ENCODE results near the gene SIK2. TPM values are rescaled to one million over a fixed set of nuclear protein-coding genes. Genes with fewer than 3 reads are reported as not detected.

SIK2 gene
- total RNA-seq, 1 donor from 2014 or later, result 21.8 TPM

DNA sequence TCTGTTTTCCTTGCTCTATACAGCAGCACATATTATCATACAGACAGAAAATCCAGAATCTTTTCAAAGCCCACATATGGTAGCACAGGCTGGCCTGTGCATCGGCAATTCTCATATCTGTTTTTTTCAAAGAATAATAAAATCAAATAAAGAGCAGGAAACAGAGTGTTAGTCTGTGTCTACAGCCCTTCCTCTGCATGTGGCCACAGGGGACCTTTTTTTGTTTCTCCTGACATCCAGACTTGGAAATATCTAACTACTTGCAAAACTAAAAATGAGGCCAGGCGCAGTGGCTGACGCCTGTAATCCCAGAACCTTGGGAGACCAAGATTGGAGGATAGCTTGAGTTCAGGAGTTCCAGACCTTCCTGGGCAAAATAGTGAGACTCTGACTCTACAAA is 41.4 kb upstream of the SIK2 start:
- no peak overlapping the region for H3K4me3 Mint-ChIP-seq
- no peak overlapping the region for H3K27ac Mint-ChIP-seq (ENCODE audit: unreplicated experiment)
- DNase-seq (ENCODE audit: low read depth, low spot score), result no peak
- H3K4me1 Mint-ChIP-seq, result peaks cover 3% of the 10 kb centered on the region
- H3K27me3 Mint-ChIP-seq (ENCODE audit: low read depth), result no peaks in the 10 kb centered on the region
- TF ChIP-seq, protein P1, sequence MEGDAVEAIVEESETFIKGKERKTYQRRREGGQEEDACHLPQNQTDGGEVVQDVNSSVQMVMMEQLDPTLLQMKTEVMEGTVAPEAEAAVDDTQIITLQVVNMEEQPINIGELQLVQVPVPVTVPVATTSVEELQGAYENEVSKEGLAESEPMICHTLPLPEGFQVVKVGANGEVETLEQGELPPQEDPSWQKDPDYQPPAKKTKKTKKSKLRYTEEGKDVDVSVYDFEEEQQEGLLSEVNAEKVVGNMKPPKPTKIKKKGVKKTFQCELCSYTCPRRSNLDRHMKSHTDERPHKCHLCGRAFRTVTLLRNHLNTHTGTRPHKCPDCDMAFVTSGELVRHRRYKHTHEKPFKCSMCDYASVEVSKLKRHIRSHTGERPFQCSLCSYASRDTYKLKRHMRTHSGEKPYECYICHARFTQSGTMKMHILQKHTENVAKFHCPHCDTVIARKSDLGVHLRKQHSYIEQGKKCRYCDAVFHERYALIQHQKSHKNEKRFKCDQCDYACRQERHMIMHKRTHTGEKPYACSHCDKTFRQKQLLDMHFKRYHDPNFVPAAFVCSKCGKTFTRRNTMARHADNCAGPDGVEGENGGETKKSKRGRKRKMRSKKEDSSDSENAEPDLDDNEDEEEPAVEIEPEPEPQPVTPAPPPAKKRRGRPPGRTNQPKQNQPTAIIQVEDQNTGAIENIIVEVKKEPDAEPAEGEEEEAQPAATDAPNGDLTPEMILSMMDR (conservative IDR thresholded peaks at IDR 0.05), result no peak
- H3K9me3 Mint-ChIP-seq, result no peaks in the 10 kb centered on the region
- peaks cover 5% of the 10 kb centered on the region for H3K36me3 Mint-ChIP-seq (ENCODE audit: low read depth)

DNA sequence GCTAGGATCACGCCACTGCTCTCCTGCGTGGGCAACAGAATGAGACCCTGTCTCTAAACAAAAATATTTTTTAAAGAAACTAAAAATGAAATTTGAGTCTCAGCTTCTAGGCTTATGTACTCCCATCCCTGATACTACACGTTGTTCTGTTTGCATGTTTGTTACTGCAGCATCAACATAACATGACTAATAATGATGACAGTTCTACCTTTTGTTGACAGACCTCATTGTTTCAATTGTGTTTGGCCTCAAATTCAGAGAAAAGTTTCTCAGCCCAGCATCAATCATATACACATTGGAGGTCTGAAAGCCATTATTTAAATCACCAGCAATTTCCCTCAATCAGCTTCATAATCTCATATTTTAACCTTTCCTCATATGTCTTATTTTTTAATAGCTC is 40.9 kb upstream of the SIK2 start:
- no peak for DNase-seq (ENCODE audit: low read depth, low spot score)
- H3K27ac Mint-ChIP-seq (ENCODE audit: unreplicated experiment), result no peak overlapping the region
- peaks cover 5% of the 10 kb centered on the region for H3K36me3 Mint-ChIP-seq (ENCODE audit: low read depth)
- no peak overlapping the region for H3K4me3 Mint-ChIP-seq
- TF ChIP-seq, protein P1 (conservative IDR thresholded peaks at IDR 0.05), result no peak
- H3K9me3 Mint-ChIP-seq, result no peaks in the 10 kb centered on the region
- H3K27me3 Mint-ChIP-seq (ENCODE audit: low read depth), result no peaks in the 10 kb centered on the region
- H3K4me1 Mint-ChIP-seq, result peaks cover 3% of the 10 kb centered on the region

DNA sequence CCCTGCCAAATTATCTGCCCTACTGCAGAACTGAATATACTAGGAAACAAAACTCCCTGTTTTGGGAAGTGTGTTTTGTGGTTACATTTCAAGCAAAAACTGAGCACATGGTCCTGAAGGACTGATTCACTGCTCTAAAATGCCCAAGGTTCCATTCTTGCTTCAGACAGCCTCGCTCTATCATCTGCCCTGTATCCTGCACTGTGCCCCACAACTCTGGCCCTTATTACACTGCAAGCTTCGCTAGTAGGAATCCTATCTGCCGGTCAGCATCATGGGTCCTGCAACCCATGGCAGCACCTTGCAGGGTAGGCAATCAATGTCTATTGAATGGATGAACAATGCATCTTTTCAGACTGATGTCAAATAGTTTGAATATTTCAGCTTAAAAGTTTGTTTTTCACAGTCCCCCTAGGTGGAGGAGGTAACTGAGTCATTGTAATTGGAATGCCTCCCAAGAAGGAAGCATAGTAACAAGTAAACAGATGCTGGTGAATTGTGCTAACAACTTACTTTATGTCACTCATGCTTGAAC is 40.4 kb upstream of the SIK2 start:
- no peaks in the 10 kb centered on the region for H3K9me3 Mint-ChIP-seq
- H3K27me3 Mint-ChIP-seq (ENCODE audit: low read depth), result no peaks in the 10 kb centered on the region
- peaks cover 3% of the 10 kb centered on the region for H3K36me3 Mint-ChIP-seq (ENCODE audit: low read depth)
- DNase-seq (ENCODE audit: low read depth, low spot score), result no peak
- H3K27ac Mint-ChIP-seq (ENCODE audit: unreplicated experiment), result no peak overlapping the region
- TF ChIP-seq, protein P1 (conservative IDR thresholded peaks at IDR 0.05), result no peak
- H3K4me3 Mint-ChIP-seq, result no peak overlapping the region
- peaks cover 3% of the 10 kb centered on the region for H3K4me1 Mint-ChIP-seq

DNA sequence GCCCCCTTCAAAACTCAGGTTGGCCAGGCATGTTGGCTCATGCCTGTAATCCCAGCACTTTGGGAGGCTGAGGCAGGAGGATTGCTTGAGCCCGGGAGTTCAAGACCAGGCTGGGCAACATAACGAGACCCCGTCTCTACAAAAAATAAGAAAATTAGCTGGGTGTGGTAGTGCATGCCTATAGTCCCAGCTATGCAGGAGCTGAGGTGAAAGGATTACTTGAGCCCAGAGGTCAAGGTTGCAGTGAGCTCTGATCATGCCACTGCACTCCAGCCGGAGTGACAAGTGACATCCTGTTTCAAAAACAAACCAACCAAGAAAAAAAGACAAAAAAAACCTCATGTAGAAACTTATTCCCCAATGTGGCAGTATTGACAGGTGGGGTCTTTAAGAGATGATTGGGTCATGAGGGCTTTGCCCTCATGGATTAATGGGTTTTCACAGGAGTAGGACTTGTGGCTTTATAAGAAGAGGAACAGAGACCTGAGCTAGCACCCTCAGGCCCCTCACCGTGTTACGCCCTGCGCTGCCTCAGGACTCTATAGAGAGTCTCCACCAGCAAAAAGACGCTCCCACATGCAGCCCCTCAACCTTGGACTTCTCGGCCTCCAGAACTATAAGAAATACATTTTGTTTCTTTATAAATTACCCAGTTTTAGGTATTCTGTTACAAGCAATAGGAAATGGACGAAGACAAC is 39.4 kb upstream of the SIK2 start:
- H3K27me3 Mint-ChIP-seq (ENCODE audit: low read depth), result no peaks in the 10 kb centered on the region
- no peak for DNase-seq (ENCODE audit: low read depth, low spot score)
- no peaks in the 10 kb centered on the region for H3K9me3 Mint-ChIP-seq
- TF ChIP-seq, protein P1 (conservative IDR thresholded peaks at IDR 0.05), result no peak
- H3K4me3 Mint-ChIP-seq, result no peak overlapping the region
- H3K36me3 Mint-ChIP-seq (ENCODE audit: low read depth), result no peaks in the 10 kb centered on the region
- H3K4me1 Mint-ChIP-seq, result peaks cover 3% of the 10 kb centered on the region
- H3K27ac Mint-ChIP-seq (ENCODE audit: unreplicated experiment), result peak overlapping the region; percentile 85

DNA sequence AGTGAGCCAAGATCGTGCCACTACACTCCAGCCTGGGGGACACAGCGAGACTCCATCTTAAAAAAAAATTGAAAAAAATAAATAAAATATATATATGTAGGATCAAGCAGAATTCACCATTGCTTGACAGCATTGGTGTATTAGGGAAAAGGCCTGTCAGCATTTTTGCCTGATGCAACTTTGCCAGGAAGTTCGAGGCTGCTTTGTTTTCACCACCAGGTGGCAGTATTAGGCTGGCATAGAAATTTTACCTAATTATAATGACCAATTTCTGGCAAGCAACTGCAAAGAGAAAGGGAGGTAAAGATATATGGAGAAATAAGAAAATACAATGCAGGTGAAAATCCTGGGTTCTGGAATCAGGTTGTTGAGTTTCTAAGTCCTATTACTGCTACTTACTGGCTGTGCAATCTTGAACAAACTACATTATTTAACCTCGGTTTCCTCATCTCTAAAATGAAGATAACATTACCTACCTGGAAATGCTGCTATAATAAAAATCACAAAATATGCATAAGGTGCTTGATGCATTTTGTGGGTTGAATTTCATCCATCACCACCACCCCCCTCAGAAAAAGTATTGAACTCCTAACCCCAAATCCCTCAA is 37.0 kb upstream of the SIK2 start:
- Mint-ChIP-seq H3K4me3 (no peak overlapping the region), H3K4me1 (peaks cover 10% of the 10 kb centered on the region), H3K27ac (ENCODE audit: unreplicated experiment) (no peak overlapping the region), H3K9me3 (no peaks in the 10 kb centered on the region), H3K36me3 (ENCODE audit: low read depth) (no peaks in the 10 kb centered on the region), H3K27me3 (ENCODE audit: low read depth) (no peaks in the 10 kb centered on the region)
- TF ChIP-seq, protein P1 (conservative IDR thresholded peaks at IDR 0.05), result peak; percentile 97
- peak; percentile 66 for DNase-seq (ENCODE audit: low read depth, low spot score)
